HG03045 (cell line): Measurements from ENCODE around the gene ALDH1A2.
"Not testable (repeated sequence)": the region's sequence is repeated elsewhere in the genome, so short reads cannot be mapped to it uniquely, and the experiment has no call there.

Experiments
- ATAC-seq: cut with Tn5 transposase; IDR thresholded peaks from one replicate; pipeline ENCODE4 v1.9.1; 2021; ENCODE audit warnings: mild to moderate bottlenecking, moderate library complexity; ENCODE audit not compliant: unreplicated experiment

Gene ALDH1A2

GRCh38 chr15:58069008-58069407 lies 3.5 kb upstream of the ALDH1A2 start:
- ATAC-seq: no peak

- no peak for ATAC-seq
Measured at GRCh38 chr15:58066042-58066867, 744 bp upstream of the ALDH1A2 start.

GRCh38 chr15:58064980-58065444 lies 499 bp downstream of the ALDH1A2 start:
- ATAC-seq: no peak

GRCh38 chr15:58064082-58064979 lies 1.2 kb downstream of the ALDH1A2 start:
- ATAC-seq: no peak

GRCh38 chr15:58063614-58064013 lies 1.9 kb downstream of the ALDH1A2 start:
- ATAC-seq: no peak

- no peak for ATAC-seq
Measured at GRCh38 chr15:58062983-58063382, 2.5 kb downstream of the ALDH1A2 start.

GRCh38 chr15:58062175-58062574 lies 3.3 kb downstream of the ALDH1A2 start:
- ATAC-seq: no peak

GRCh38 chr15:58060575-58060974 lies 4.9 kb downstream of the ALDH1A2 start:
- ATAC-seq: no peak

GRCh38 chr15:58058729-58059128 lies 6.8 kb downstream of the ALDH1A2 start:
- no peak for ATAC-seq

- ATAC-seq: no peak
Measured at GRCh38 chr15:58058073-58058472, 7.4 kb downstream of the ALDH1A2 start.

- ATAC-seq: no peak
Measured at GRCh38 chr15:58057559-58057958, 8.0 kb downstream of the ALDH1A2 start.

- ATAC-seq: no peak
Measured at GRCh38 chr15:58056015-58056414, 9.5 kb downstream of the ALDH1A2 start.

- ATAC-seq: no peak
Measured at GRCh38 chr15:58053315-58054153, 12.0 kb downstream of the ALDH1A2 start.

GRCh38 chr15:58052334-58052733 lies 13.2 kb downstream of the ALDH1A2 start:
- no peak for ATAC-seq

GRCh38 chr15:58049520-58050227 lies 15.8 kb downstream of the ALDH1A2 start:
- ATAC-seq: no peak

- no peak for ATAC-seq
Measured at GRCh38 chr15:58048261-58048660, 17.2 kb downstream of the ALDH1A2 start.

GRCh38 chr15:58047149-58047548 lies 18.4 kb downstream of the ALDH1A2 start:
- no peak for ATAC-seq

GRCh38 chr15:58046467-58046866 lies 19.0 kb downstream of the ALDH1A2 start:
- ATAC-seq: no peak

- ATAC-seq: not testable (repeated sequence)
Measured at GRCh38 chr15:58045376-58045775, 20.1 kb downstream of the ALDH1A2 start.

- no peak for ATAC-seq
Measured at GRCh38 chr15:58044551-58044950, 21.0 kb downstream of the ALDH1A2 start.
